OCI-LY7 (cell line): Measurements from ENCODE around the gene SWT1. TPM values are rescaled to one million over a fixed set of nuclear protein-coding genes. Genes with fewer than 3 reads are reported as not detected.

Experiments
- BruUV-seq: library from RNA; stranded (reverse); fragments of 400-500 nt; replicated peaks from 2 replicates; lab custom pipeline; 2021; lab: Mats Ljungman, UMichigan
- CTCF ChIA-PET: fragments of 300-600 bp; sonication (Branson Sonifier 250); formaldehyde crosslinking; loops from one replicate; lab custom pipeline; 2022; ENCODE audit warnings: antibody characterized with exemption; ENCODE audit not compliant: unreplicated experiment; lab: Charles Lee
- POLR2A ChIA-PET: fragments of 300-600 bp; sonication (Branson Sonifier 250); formaldehyde crosslinking; loops from one replicate; lab custom pipeline; 2022; ENCODE audit warnings: antibody characterized with exemption; lab: Charles Lee
- DNase-seq: peaks from one replicate; pipeline ENCODE4 v3.0.0-alpha.2; 2015; ENCODE audit warnings: low spot score
- H2AFZ ChIP-seq: fragments of 200-600 bp; sonication (generic), shearing (Covaris generic); 2 replicates; pipeline ENCODE4 v1.6.1; 2014; ENCODE audit warnings: mild to moderate bottlenecking, antibody characterized with exemption, low read length, moderate library complexity
- H3K27ac ChIP-seq: fragments of 200-600 bp; sonication (generic); 2 replicates; pipeline ENCODE4 v1.5.1; 2014; ENCODE audit warnings: mixed run types, low read depth, mild to moderate bottlenecking, moderate library complexity, low read length, inconsistent platforms; ENCODE audit not compliant: poor library complexity, severe bottlenecking
- H3K36me3 ChIP-seq: fragments of 200-600 bp; sonication (generic); 2 replicates; pipeline ENCODE4 v1.6.1; 2014; ENCODE audit warnings: mild to moderate bottlenecking, antibody characterized with exemption, low read length, moderate library complexity, mixed read lengths; ENCODE audit not compliant: insufficient read depth
- H3K4me1 ChIP-seq: fragments of 200-600 bp; sonication (generic); 2 replicates; pipeline ENCODE4 v1.5.1; 2014; ENCODE audit warnings: mild to moderate bottlenecking, low read length; ENCODE audit not compliant: insufficient read depth, poor library complexity, severe bottlenecking
- H3K4me2 ChIP-seq: fragments of 200-600 bp; sonication (generic); 2 replicates; pipeline ENCODE4 v1.6.1; 2014; ENCODE audit warnings: mild to moderate bottlenecking, low read length
- H3K4me3 ChIP-seq: fragments of 200-600 bp; sonication (generic); 2 replicates; pipeline ENCODE4 v1.5.1; 2014; ENCODE audit warnings: mild to moderate bottlenecking, low read depth, low read length; ENCODE audit not compliant: poor library complexity, severe bottlenecking
- H3K79me2 ChIP-seq: fragments of 200-600 bp; sonication (generic); 2 replicates; pipeline ENCODE4 v1.6.1; 2016; ENCODE audit warnings: low read depth, mild to moderate bottlenecking, low read length, moderate library complexity, mixed read lengths; ENCODE audit not compliant: insufficient read depth
- H3K9me2 ChIP-seq: fragments of 200-600 bp; sonication (generic); 2 replicates; pipeline ENCODE4 v1.6.1; 2016; ENCODE audit warnings: mild to moderate bottlenecking, low read length, mixed read lengths; ENCODE audit not compliant: insufficient read depth
- H3K9me3 ChIP-seq: fragments of 200-600 bp; sonication (generic); 2 replicates; pipeline ENCODE4 v1.6.1; 2014; ENCODE audit warnings: mild to moderate bottlenecking, mixed run types, low read length, mixed read lengths
- H4K20me1 ChIP-seq: fragments of 200-600 bp; sonication (generic); 2 replicates; pipeline ENCODE4 v1.6.1; 2014; ENCODE audit warnings: mild to moderate bottlenecking, antibody characterized with exemption, low read length, moderate library complexity, mixed read lengths; ENCODE audit not compliant: insufficient read depth
- EZH2phosphoT487 ChIP-seq: fragments of 200-600 bp; sonication (generic); IDR thresholded peaks from 2 replicates; pipeline ENCODE4 v1.6.1; 2018; ENCODE audit warnings: low read depth, borderline replicate concordance, mild to moderate bottlenecking, mixed run types, antibody characterized with exemption, low read length, moderate library complexity, mixed read lengths
- intact Hi-C: fragments of 100-400 bp; cut with micrococcal nuclease; formaldehyde crosslinking; loops from one replicate; pipeline ENCODE4 v1.10.0; 2022; ENCODE audit not compliant: unreplicated experiment
- total RNA-seq, 2 experiments: library from RNA; depleted of rRNA in 1 of 2; stranded (reverse); fragments of >200 nt in 1 of 2; shearing (Covaris generic) in 1 of 2; gene quantifications; 2 replicates each; pipeline ENCODE4 v1.2.3, GENCODE V29; 2014 to 2022
- TF ChIP-seq, protein P1 (sequence below): fragments of 200-600 bp; sonication (generic); conservative IDR thresholded peaks from 2 replicates; pipeline ENCODE4 v1.5.1; 2014; ENCODE audit warnings: mild to moderate bottlenecking, antibody characterized with exemption, low read length, moderate library complexity, mixed read lengths

SWT1 gene
- total RNA-seq, 2 experiments from 2014 or later, result 2.1 to 2.6 TPM

DNA sequence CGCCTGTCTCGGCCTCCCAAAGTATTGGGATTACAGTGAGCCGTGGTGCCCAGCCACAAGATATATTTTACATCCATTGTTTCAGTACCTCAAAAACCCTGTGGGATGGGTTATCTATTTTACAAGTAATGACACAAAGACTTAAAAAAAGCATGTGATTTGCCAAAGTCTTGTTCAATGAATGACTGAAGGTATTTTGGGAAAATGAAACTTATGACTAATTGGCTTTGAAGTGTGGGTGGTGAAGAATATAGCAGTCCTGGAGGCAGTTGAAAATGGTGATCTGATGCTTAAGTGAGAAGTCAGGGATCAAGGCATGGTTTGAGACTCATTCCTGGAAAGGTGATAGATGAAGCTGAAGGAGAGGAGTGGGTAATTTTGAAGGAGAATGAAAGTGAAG, 3.0 kb downstream of the SWT1 start:
- ChIA-PET POLR2A (interaction anchor here (1.1 to 1.4 kb wide), 3 partner anchors 9 to 115 kb away, joined by 3 to 4 read pairs (median 3); no protein-coding TSS in a partner anchor), CTCF (no interaction called here)
- Histone ChIP-seq H4K20me1 (no peaks in the 10 kb centered on the region), H2AFZ (no peak overlapping the region), H3K9me2 (no peaks in the 10 kb centered on the region), H3K4me2 (no peak overlapping the region), H3K9me3 (no peaks in the 10 kb centered on the region), H3K4me3 (no peak overlapping the region), H3K36me3 (no peaks in the 10 kb centered on the region), H3K4me1 (peaks cover 16% of the 10 kb centered on the region), H3K79me2 (peaks cover 12% of the 10 kb centered on the region), H3K27ac (no peak overlapping the region)
- DNase-seq, result no peak
- intact Hi-C loops, result loop anchor here (5.0 to 10.0 kb wide), 3 partner anchors 408 to 1217 kb away; partner anchors contain the start of genes EDEM3, ODR4, TPR and TSEN15
- TF ChIP-seq EZH2phosphoT487, result no peak
- TF ChIP-seq, protein P1, sequence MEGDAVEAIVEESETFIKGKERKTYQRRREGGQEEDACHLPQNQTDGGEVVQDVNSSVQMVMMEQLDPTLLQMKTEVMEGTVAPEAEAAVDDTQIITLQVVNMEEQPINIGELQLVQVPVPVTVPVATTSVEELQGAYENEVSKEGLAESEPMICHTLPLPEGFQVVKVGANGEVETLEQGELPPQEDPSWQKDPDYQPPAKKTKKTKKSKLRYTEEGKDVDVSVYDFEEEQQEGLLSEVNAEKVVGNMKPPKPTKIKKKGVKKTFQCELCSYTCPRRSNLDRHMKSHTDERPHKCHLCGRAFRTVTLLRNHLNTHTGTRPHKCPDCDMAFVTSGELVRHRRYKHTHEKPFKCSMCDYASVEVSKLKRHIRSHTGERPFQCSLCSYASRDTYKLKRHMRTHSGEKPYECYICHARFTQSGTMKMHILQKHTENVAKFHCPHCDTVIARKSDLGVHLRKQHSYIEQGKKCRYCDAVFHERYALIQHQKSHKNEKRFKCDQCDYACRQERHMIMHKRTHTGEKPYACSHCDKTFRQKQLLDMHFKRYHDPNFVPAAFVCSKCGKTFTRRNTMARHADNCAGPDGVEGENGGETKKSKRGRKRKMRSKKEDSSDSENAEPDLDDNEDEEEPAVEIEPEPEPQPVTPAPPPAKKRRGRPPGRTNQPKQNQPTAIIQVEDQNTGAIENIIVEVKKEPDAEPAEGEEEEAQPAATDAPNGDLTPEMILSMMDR, result no peak
- no TSS peak for BruUV-seq

DNA sequence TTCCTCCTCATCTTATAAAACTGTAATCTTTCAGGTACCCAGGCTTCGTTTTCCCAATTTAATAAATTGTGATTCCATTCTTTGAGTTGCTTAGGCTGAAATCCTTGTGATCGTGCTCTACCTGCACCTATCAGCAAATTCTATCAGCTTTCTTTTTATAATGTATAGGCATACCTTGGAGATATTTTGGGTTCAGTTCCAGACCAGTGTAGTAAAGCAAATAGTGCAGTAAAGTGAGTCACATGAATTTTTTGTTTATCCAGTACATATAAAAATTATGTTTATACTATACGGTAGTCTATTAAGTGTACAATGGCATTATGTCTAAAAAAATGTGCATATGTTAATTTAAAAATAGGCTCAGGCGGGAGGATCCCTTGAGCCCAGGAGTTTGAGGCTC, 5.5 kb downstream of the SWT1 start:
- ChIA-PET POLR2A (no interaction called here), CTCF (no interaction called here)
- DNase-seq, result no peak
- Histone ChIP-seq H3K4me2 (no peak overlapping the region), H4K20me1 (no peaks in the 10 kb centered on the region), H3K4me1 (peaks cover 7% of the 10 kb centered on the region), H3K36me3 (no peaks in the 10 kb centered on the region), H2AFZ (no peak overlapping the region), H3K4me3 (no peak overlapping the region), H3K9me3 (no peaks in the 10 kb centered on the region), H3K79me2 (no peaks in the 10 kb centered on the region), H3K9me2 (no peaks in the 10 kb centered on the region), H3K27ac (no peak overlapping the region)
- no TSS peak for BruUV-seq
- TF ChIP-seq, protein P1, result no peak
- no peak for TF ChIP-seq EZH2phosphoT487
- intact Hi-C loops, result no loop called here

DNA sequence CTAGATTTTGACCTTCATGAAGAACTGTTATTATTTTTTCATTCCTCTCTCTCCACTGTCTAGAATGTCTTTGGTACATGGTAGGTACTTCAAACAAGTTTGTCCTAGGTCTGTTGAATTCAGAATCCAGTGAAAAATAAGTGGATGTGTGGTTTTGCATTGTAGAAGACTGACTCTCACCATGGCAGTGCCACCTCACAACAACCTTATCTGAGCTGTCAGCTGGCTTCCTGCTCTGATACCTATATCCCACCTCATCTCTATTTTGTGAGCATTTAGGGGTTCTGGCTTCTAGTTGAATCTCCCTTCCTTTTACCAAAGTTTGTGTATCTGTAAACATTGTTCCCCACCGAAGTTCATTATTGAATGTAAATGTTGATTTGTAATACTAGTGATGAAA, 9.1 kb downstream of the SWT1 start:
- Histone ChIP-seq H3K27ac (no peak overlapping the region), H3K4me2 (no peak overlapping the region), H3K9me3 (no peaks in the 10 kb centered on the region), H3K9me2 (no peaks in the 10 kb centered on the region), H3K36me3 (no peaks in the 10 kb centered on the region), H3K79me2 (no peaks in the 10 kb centered on the region), H2AFZ (no peak overlapping the region), H3K4me1 (no peaks in the 10 kb centered on the region), H3K4me3 (no peak overlapping the region), H4K20me1 (no peaks in the 10 kb centered on the region)
- no TSS peak for BruUV-seq
- ChIA-PET POLR2A (interaction anchor here (0.5 to 0.6 kb wide), 2 partner anchors 125 to 267 kb away, joined by 4 to 5 read pairs; no protein-coding TSS in a partner anchor), CTCF (no interaction called here)
- intact Hi-C loops, result no loop called here
- no peak for DNase-seq
- TF ChIP-seq, protein P1, result no peak
- no peak for TF ChIP-seq EZH2phosphoT487
